ENCODE results near the gene GLI1.

Gene GLI1

GRCh38 chr12:57514720-57515407, 55.3 kb downstream of the GLI1 start:
- peaks cover 27% of the 10 kb centered on the region for H3K4me1 ChIP-seq (ENCODE audit: insufficient read depth, low read length)
- peaks cover 96% of the 10 kb centered on the region for H3K36me3 ChIP-seq (ENCODE audit: insufficient read depth, low read length)
- no peak for DNase-seq
- no peak for ATAC-seq (ENCODE audit: insufficient read depth, low read depth)
- H3K27me3 ChIP-seq (ENCODE audit: insufficient read depth, low read length, poor library complexity), result no peaks in the 10 kb centered on the region
- H4K20me1 ChIP-seq (ENCODE audit: insufficient read depth, low read length), result peaks cover 60% of the 10 kb centered on the region
- no peaks in the 10 kb centered on the region for H3K9me3 ChIP-seq (ENCODE audit: insufficient read depth, low read length, severe bottlenecking)
- no peak overlapping the region for H3K4me3 ChIP-seq (ENCODE audit: low read depth in 1 of 2, low read length in 2 of 2)
- no peak overlapping the region for H3K4me2 ChIP-seq (ENCODE audit: insufficient read depth, low read length)
- no peak overlapping the region for H2AFZ ChIP-seq (ENCODE audit: low read depth, low read length)
- no peak overlapping the region; the same call in 1 of the 2 replicates for H3K27ac ChIP-seq (ENCODE audit: low read length)
- no peak for TF ChIP-seq CTCF (IDR thresholded peaks at IDR 0.05; ENCODE audit: borderline replicate concordance, extremely low read depth, low read length, poor library complexity, severe bottlenecking)
- TF ChIP-seq EZH2 (IDR thresholded peaks at IDR 0.05; ENCODE audit: borderline replicate concordance, low read depth, low read length, severe bottlenecking), result no peak
- peaks cover 52% of the 10 kb centered on the region for H3K79me2 ChIP-seq (ENCODE audit: insufficient read depth, low read length)
- no peak overlapping the region for H3K9ac ChIP-seq (ENCODE audit: low read depth, low read length)

- Histone ChIP-seq H3K36me3 (ENCODE audit: insufficient read depth, low read length) (peaks cover 95% of the 10 kb centered on the region), H4K20me1 (ENCODE audit: insufficient read depth, low read length) (peaks cover 59% of the 10 kb centered on the region), H3K27ac (ENCODE audit: low read length) (no peak overlapping the region; the same call in 1 of the 2 replicates)
These were observed 55.9 kb downstream of the GLI1 start for GRCh38 chr12:57515408-57515933.

DNA sequence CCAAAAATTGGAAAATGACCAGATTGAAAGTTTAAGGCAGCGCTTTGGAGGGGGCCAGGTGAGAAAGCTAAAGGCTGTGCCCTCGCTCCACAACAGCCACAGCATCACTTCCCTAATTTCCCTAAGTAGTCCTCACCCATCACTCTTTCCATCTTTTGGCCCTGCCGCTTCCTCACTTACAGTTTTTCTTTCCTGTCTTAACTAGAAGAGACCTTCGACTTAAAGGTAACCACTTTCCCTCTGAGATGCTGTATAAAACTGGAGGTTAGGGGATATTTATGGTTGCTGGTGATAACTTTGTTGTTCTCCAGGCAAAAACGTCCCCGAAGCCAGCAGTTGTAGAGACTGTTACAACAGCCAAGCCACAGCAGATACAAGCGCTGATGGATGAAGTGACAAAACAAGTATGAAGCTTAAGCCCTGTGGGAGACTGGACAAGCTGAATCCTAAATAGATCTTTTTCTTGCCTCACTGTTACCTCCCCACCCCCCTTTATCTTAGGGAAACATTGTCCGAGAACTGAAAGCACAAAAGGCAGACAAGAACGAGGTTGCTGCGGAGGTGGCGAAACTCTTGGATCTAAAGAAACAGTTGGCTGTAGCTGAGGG, 56.5 kb downstream of the GLI1 start:
- no peak for TF ChIP-seq CTCF (IDR thresholded peaks at IDR 0.05; ENCODE audit: borderline replicate concordance, extremely low read depth, low read length, poor library complexity, severe bottlenecking)
- no peak for TF ChIP-seq EZH2 (IDR thresholded peaks at IDR 0.05; ENCODE audit: borderline replicate concordance, low read depth, low read length, severe bottlenecking)
- H3K4me2 ChIP-seq (ENCODE audit: insufficient read depth, low read length), result no peak overlapping the region
- peaks cover 59% of the 10 kb centered on the region for H4K20me1 ChIP-seq (ENCODE audit: insufficient read depth, low read length)
- DNase-seq (no peak), ATAC-seq (ENCODE audit: insufficient read depth, low read depth) (no peak)
- peaks cover 89% of the 10 kb centered on the region for H3K36me3 ChIP-seq (ENCODE audit: insufficient read depth, low read length)
- H3K27me3 ChIP-seq (ENCODE audit: insufficient read depth, low read length, poor library complexity), result no peaks in the 10 kb centered on the region
- peaks cover 30% of the 10 kb centered on the region for H3K4me1 ChIP-seq (ENCODE audit: insufficient read depth, low read length)
- H3K27ac ChIP-seq (ENCODE audit: low read length), result 0 out of 2 replicates have a peak overlapping the region, but pooled peaks have one; percentile 16
- H3K9ac ChIP-seq (ENCODE audit: low read depth, low read length), result no peak overlapping the region
- H3K9me3 ChIP-seq (ENCODE audit: insufficient read depth, low read length, severe bottlenecking), result no peaks in the 10 kb centered on the region
- H3K4me3 ChIP-seq (ENCODE audit: low read depth in 1 of 2, low read length in 2 of 2), result no peak overlapping the region
- no peak overlapping the region for H2AFZ ChIP-seq (ENCODE audit: low read depth, low read length)
- H3K79me2 ChIP-seq (ENCODE audit: insufficient read depth, low read length), result peaks cover 52% of the 10 kb centered on the region

More at GRCh38 chr12:57515408-57515933, 55.9 kb downstream of the GLI1 start:
- DNase-seq (no peak), ATAC-seq (ENCODE audit: insufficient read depth, low read depth) (no peak)
- H3K4me1 ChIP-seq (ENCODE audit: insufficient read depth, low read length), result peaks cover 27% of the 10 kb centered on the region
- no peaks in the 10 kb centered on the region for H3K9me3 ChIP-seq (ENCODE audit: insufficient read depth, low read length, severe bottlenecking)
- H3K4me2 ChIP-seq (ENCODE audit: insufficient read depth, low read length), result no peak overlapping the region
- no peaks in the 10 kb centered on the region for H3K27me3 ChIP-seq (ENCODE audit: insufficient read depth, low read length, poor library complexity)
- H3K4me3 ChIP-seq (ENCODE audit: low read depth in 1 of 2, low read length in 2 of 2), result no peak overlapping the region
- TF ChIP-seq EZH2 (IDR thresholded peaks at IDR 0.05; ENCODE audit: borderline replicate concordance, low read depth, low read length, severe bottlenecking) (no peak), CTCF (IDR thresholded peaks at IDR 0.05; ENCODE audit: borderline replicate concordance, extremely low read depth, low read length, poor library complexity, severe bottlenecking) (no peak)
- peaks cover 54% of the 10 kb centered on the region for H3K79me2 ChIP-seq (ENCODE audit: insufficient read depth, low read length)
- H2AFZ ChIP-seq (ENCODE audit: low read depth, low read length), result no peak overlapping the region
- no peak overlapping the region for H3K9ac ChIP-seq (ENCODE audit: low read depth, low read length)
